Hippocampal formation (tissue), 2 donors: ENCODE measurements around the gene RPS27.
A peak's percentile ranks its signal among the peaks of the same experiment; 100 is the strongest.
"Not testable (repeated sequence)": the region's sequence is repeated elsewhere in the genome, so short reads cannot be mapped to it uniquely, and the experiment has no call there.

Experiments used
- DNase-seq, 2 donors: peaks; one replicate each; lab custom pipeline; 2025; lab: John Stamatoyannopoulos, UW

The RPS27 gene

DNA sequence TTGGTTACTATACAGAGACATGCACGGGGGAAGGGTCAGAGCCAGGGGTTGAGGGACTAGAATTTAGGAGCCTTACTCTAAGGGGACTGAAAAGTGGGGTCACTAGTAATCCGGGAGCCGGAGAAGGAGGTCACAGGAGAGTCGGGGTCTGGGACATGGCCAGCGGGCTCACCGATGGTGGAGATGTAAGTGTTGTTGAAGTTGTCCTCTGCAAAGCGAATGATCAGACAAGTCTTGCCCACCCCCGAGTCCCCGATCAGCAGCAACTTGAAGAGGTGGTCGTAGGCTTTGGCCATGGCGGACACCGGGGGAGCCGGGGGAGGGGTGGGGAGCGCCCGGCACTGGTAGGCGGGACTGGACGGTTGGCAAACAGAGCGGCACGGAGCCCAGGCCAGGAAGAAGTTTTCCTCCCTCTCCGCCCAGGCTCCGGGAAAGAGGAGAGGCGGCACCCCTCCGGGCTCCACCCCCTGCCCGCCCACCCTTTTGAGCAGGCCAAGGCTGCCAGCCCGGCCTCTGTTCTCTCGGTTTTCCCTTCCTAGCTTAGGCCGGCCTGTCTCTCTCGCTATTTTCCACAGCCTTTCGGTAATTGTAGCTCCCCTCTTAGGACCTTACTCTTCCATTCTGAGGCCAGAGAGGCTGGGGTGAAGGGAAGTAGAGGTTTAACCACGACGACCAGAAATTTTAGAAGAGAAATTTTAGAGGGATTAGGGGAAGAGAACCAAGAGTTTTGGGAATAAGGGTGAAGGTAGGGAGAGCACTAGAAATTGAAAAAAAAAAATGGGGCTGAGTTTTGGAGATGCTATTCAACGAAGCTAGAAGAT lies 4.4 kb upstream of the RPS27 start, which contains the start of gene RAB13:
RAB13 (minus strand) TSS at position 399 of the 821 bp plus-strand sequence; CDS start at position 296, 103 bp downstream.
- DNase-seq, result peak; percentile 54 to 66

DNA sequence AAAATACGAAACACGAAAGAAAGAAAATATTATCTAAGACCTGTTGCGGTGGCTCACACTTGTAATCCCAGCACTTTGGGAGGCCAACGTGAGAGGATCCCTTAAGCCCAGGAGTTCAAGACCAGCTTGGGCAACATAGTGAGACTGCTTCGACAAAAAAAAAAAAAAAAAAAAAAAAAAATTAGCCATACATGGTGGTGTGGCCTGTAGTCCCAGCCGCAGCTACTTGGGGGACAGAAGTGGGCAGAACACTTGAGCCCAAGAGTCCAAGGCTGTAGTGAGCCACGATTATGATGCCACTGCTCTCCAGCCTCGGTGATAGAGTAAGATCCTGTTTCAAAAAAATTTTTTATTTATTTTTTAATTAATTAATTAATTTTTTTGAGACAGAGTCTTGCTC lies 2.9 kb upstream of the RPS27 start:
- DNase-seq, result no peak

DNA sequence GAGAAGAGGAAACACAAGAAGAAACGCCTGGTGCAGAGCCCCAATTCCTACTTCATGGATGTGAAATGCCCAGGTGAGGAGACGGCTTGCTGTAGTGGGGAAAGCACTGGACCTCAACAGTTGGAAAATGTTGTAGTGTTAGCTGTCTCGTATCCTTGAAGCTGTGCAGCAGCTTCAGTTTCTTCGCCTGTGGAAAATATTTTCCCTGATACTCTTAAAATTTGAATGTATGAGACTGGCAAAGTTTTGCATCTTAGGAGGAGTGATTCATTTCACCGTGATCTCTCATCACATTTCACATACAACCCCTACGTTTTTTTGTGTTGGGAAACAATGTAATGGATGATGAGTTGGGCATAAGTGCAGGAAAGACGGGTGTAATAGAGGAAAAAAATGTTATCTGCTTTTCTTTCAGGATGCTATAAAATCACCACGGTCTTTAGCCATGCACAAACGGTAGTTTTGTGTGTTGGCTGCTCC lies 629 bp downstream of the RPS27 start:
- no peak for DNase-seq

DNA sequence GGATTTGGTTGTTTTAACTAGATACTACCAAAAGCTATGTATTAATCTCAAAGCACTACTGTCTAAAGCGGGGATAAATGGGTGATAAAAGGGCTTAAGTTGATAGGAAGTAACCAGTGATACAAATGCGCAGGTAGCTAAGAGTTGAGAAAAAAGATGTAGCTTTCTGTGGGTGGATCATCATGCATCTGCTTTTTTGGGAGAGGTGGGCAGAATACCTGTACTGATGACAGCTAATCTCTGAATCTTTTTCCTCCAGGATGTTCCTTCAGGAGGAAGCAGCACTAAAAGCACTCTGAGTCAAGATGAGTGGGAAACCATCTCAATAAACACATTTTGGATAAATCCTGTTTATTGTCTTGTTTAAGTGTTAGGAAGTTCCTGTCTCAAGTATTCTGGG lies 1.2 kb downstream of the RPS27 start:
- DNase-seq, result no peak

DNA sequence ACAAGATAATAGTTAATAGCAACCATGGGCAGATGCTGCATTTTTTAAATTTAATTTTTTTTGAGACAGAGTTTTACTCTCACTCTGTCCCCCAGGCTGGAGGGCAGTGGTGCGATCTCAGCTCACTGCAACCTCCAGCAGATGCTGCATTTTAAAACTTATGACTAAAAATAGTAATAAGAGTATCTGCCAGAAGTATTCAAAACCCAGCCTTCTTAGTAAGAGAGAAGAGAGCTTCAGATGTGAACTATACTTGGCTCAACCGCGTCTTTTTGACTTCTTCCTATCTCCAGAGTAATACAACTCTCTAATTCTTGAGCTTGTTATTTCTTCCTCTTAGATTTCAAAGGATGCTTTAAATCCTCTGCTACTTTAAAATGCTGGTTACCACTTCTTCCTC lies 4.6 kb downstream of the RPS27 start:
- no peak for DNase-seq

DNA sequence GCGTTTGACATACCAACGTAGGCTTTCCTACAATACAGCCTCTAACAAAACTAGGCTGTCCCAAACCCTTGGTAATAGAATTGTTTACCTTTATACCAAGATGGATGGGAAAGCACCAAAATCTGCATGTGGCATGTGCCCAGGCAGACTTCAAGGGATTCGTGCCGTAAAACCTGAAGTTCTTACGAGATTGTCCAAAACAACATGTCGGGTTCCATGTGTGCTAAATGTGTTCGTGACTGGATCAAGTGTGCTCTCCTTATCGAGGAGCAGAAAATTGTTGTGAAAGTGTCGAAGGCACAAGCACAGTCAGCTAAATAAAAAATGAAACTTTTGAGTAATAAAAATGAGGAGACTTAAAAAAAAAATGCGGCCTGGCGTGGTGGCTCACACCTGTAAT lies 5.1 kb downstream of the RPS27 start:
- DNase-seq, result no peak

DNA sequence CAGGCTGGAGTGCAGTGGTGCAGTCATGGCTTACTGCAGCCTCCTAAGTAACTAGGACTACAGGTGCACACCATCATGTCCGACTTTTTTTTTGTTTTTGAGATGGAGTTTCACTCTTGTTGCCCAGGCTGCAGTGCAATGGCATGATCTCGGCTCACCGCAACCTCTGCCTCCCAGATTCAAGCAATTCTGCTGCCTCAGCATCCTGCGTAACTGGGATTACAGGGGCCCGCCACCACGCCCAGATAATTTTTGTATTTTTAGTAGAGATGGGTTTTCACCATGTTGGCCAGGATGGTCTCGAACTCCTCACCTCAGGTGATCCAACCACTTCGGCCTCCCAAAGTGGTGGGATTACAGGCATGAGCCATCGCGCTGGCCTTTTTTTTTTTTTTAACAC lies 6.3 kb downstream of the RPS27 start:
- DNase-seq, result not testable (repeated sequence)

DNA sequence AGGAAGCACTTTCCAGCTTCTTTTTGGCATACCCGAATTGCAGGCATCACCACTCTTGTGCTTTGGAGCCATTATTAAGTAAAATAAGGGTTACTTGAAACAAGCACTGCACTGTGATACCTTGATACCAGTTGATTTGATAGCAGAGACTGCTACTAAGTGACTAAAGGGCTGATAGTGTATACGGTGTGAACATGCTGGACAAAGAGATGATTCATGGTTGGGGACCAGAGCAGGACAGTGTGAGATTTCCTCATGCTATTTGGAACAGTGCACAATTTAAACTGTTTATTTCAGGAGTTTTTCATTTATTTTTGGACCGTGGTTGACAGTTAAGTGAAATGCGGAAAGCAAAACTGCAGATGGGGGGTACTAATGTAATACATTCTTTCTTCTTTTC lies 9.9 kb downstream of the RPS27 start:
- no peak for DNase-seq

DNA sequence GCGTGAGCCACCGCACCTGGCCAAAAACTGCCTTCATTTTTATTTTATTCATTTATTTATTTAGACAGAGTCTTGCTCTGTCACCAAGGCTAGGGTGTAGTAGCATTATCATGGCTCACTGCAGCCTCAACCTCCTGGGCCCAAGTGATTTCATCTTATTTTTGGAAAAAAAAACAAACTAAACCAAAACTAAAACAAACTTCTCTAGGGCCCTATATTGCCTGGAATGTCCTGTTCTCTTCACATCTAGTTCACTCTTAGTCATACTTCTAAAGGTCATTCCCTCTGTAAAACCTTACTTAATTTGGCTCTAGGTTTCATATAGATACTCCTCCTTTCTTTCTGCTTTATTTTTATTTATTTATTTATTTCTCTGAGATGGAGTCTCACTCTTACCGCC lies 15.6 kb downstream of the RPS27 start:
- DNase-seq, result no peak

DNA sequence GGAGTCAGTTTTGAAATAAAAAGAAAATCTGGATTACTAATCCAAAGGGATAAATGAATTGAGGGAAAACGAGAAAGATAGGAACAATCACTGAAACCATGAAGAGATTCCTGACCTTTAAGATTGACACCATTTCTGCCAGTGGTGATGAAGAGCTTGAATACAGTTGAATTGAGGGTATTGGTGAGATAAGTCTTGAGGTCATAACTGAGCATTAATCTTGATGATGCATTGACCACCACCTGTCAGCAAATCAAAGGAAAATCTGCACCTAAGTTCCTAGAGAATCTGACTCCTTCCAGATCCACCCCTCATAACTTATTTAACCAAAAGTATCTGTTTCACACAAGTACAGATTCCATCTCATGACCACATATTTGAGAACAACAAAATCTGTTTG lies 21.6 kb downstream of the RPS27 start:
- no peak for DNase-seq

DNA sequence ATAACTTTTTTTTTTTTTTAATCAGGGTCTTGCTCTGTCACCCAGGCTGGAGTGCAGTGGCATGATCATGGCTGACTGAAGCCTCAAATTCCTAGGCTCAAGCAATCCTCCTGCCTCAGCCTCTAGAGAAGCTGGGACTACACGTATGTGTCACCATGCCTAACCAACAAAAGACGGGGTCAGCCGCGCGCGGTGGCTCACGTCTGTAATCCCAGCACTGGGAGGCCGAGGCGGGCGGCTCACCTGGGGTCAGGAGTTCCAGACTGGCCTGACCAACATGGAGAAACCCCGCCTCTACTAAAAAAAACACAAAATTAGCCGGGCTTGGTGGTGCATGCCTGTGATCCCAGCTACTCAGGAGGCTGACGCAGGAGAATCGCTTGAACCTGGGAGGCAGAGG lies 22.0 kb downstream of the RPS27 start:
- DNase-seq, result not testable (repeated sequence)

DNA sequence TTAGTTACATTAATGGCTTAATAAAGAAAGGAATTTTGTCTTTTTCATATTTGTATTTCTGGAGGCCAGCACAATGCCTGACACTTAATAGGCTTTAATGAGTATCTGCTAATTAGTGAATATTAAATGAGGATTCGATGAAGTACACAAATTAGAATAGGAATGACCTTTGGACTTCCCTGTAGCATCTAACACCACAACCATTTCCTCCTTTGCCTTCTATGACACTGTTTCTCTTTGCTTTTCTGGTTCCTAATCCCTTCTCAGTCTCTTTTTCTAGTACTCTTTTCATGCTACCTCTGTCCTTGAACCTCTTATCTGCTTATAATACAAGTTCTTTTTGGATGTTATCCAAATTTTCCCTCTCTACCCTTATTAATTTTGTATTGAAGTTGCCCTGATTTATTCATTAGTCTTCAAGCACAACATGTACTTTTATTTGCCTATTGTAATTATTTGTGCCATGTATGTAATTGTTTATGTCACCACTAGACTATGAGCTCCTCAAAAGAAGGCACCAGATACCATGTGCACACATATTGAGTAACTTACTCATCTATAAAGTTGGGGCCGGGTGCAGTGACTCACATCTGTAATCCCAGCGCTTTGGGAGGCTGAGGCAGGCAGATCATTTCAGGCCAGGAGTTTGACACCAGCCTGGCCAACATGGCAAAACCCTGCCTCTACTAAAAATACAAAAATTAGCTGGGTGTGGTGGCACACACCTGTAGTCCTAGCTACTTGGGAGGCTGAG lies 23.8 kb downstream of the RPS27 start:
- DNase-seq, result no peak

DNA sequence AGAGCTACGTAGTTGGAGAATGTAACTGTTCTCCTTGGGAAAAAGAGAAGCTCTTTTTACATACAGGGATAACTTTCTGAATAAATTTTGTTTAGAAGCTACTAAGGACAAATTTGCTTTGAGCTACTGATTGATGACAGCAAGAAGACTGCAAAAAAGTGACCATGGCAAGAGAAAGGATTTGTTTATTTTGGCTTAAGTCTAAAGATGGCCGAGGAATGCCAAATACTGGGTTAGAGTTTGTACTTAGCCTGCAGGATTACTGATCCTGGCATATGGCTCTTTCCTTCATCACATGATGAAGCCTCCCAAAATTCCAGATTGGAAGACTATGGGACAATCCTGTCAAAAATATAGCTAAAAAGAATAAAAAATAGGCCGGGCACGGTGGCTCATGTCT lies 28.7 kb downstream of the RPS27 start:
- DNase-seq, result no peak

DNA sequence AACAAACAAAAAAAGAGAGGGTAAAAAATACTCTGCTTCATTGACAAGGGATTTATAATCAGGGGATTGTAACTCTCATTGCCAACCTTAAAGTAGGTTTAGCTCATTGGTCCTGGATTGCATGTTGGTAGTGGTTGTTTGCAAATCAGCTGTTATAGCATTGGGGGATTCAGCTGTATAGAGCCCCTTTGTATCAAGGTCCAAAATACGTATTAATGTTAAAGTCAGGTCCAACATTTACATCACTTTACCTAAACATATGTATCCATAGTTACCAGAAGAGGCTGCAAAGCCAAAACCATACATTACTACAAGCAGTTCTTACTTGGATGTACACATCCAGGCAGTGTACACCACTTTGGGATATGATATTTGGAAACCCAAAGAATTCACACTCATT lies 29.4 kb downstream of the RPS27 start:
- DNase-seq, result no peak

DNA sequence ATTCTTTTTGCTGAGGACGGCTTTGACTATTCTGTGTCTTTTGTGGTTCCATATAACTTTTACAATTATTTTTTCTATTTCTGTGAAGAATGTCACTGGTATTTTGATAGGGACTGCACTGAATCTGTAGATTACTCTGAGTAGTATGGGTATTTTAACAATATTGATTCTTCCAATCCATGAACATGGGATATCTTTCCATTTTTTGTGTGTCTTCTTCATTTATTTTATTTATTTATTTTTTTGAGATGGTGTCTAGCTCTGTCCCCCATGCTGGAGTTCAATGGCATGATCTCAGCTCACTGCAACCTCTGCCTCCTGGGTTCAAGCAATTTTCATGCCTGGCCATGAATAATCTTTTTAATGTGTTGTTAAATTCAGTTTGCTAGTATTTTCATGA lies 43.1 kb downstream of the RPS27 start:
- not testable (repeated sequence) for DNase-seq
